BJ (cell line): ENCODE measurements around the gene BDKRB1. TPM values are rescaled to one million over a fixed set of nuclear protein-coding genes. Genes with fewer than 3 reads are reported as not detected.

Source experiments
- CTCF ChIA-PET: fragments of 350-600 bp; formaldehyde crosslinking; extraction: SDS; loops from one replicate; lab custom pipeline; 2021; ENCODE audit warnings: antibody characterized with exemption, inconsistent platforms; lab: Yijun Ruan, JAX
- POLR2A ChIA-PET: fragments of 300-600 bp; sonication (Branson Sonifier 250); formaldehyde crosslinking; extraction: SDS; loops from one replicate; lab custom pipeline; 2021; ENCODE audit warnings: antibody characterized with exemption; lab: Charles Lee
- DNase-seq: peaks from one replicate; pipeline ENCODE4 v3.0.0-alpha.2; 2011; ENCODE audit warnings: low read depth
- H3K27me3 ChIP-seq: 2 replicates; pipeline ENCODE4 v1.6.0; 2011; ENCODE audit warnings: low read length; ENCODE audit not compliant: control insufficient read depth, insufficient read depth
- H3K36me3 ChIP-seq: 2 replicates; pipeline ENCODE4 v1.5.1; 2011; ENCODE audit warnings: low read length; ENCODE audit not compliant: control insufficient read depth, insufficient read depth
- H3K4me3 ChIP-seq: 2 replicates; pipeline ENCODE4 v1.5.1; 2011; ENCODE audit warnings: low read depth, mild to moderate bottlenecking, control low read depth, low read length
- CTCF ChIP-seq: IDR thresholded peaks from 2 replicates; pipeline ENCODE4 v1.5.1; 2011; ENCODE audit warnings: low read depth, mild to moderate bottlenecking, control low read depth, inconsistent platforms, low read length, moderate library complexity; ENCODE audit not compliant: insufficient read depth
- polyA plus RNA-seq: library from polyadenylated mRNA; depleted of rRNA; stranded (reverse); fragments of >200 nt; gene quantifications from 2 replicates; pipeline ENCODE4 v1.2.3, GENCODE V29; 2011

BDKRB1 gene
- polyA plus RNA-seq, 1 experiment: 3.8 TPM

- no peak for TF ChIP-seq CTCF
- ChIA-PET CTCF (interaction anchor here (0.6 to 10.1 kb wide), 6 partner anchors 11 to 228 kb away, joined by 3 to 225 read pairs (median 4); no protein-coding TSS in a partner anchor), POLR2A (no interaction called here)
- Histone ChIP-seq H3K36me3 (no peaks in the 10 kb centered on the region), H3K27me3 (no peaks in the 10 kb centered on the region), H3K4me3 (no peak overlapping the region)
- no peak for DNase-seq
These were observed 15.4 kb downstream of the BDKRB1 start for GRCh38 chr14:96271421-96271762.

GRCh38 chr14:96272777-96273473, 16.9 kb downstream of the BDKRB1 start:
- Histone ChIP-seq H3K4me3 (no peak overlapping the region), H3K36me3 (no peaks in the 10 kb centered on the region), H3K27me3 (no peaks in the 10 kb centered on the region)
- ChIA-PET POLR2A (no interaction called here), CTCF (interaction anchor here (0.8 to 10.1 kb wide), 7 partner anchors 11 to 177 kb away, joined by 3 to 225 read pairs (median 13); no protein-coding TSS in a partner anchor)
- TF ChIP-seq CTCF: no peak
- DNase-seq: no peak

GRCh38 chr14:96273629-96274028, 17.6 kb downstream of the BDKRB1 start:
- CTCF ChIA-PET: interaction anchor here (0.6 to 10.1 kb wide), 13 partner anchors 10 to 869 kb away, joined by 3 to 225 read pairs (median 11); no protein-coding TSS in a partner anchor
- no peak for TF ChIP-seq CTCF
- Histone ChIP-seq H3K4me3 (no peak overlapping the region), H3K27me3 (no peaks in the 10 kb centered on the region), H3K36me3 (no peaks in the 10 kb centered on the region)
- no peak for DNase-seq
- POLR2A ChIA-PET: interaction anchor here (0.7 kb wide), 2 partner anchors 68 to 226 kb away, joined by 3 to 10 read pairs; no protein-coding TSS in a partner anchor

GRCh38 chr14:96274122-96274521, 18.1 kb downstream of the BDKRB1 start:
- TF ChIP-seq CTCF: no peak
- Histone ChIP-seq H3K36me3 (no peaks in the 10 kb centered on the region), H3K27me3 (no peaks in the 10 kb centered on the region), H3K4me3 (no peak overlapping the region)
- CTCF ChIA-PET: interaction anchor here (0.6 to 10.1 kb wide), 27 partner anchors 8 to 869 kb away, joined by 3 to 225 read pairs (median 4); no protein-coding TSS in a partner anchor
- POLR2A ChIA-PET: interaction anchor here (0.7 kb wide), 2 partner anchors 69 to 225 kb away, joined by 3 to 10 read pairs; no protein-coding TSS in a partner anchor
- no peak for DNase-seq

GRCh38 chr14:96274543-96274942, 18.5 kb downstream of the BDKRB1 start:
- no peaks in the 10 kb centered on the region for H3K36me3 ChIP-seq

More at GRCh38 chr14:96274543-96274942, 18.5 kb downstream of the BDKRB1 start:
- peak; percentile 59 for DNase-seq
- Histone ChIP-seq H3K27me3 (no peaks in the 10 kb centered on the region), H3K4me3 (no peak overlapping the region)
- CTCF ChIA-PET: interaction anchor here (0.6 to 10.1 kb wide), 35 partner anchors 9 to 280 kb away, joined by 3 to 225 read pairs (median 5); no protein-coding TSS in a partner anchor
- TF ChIP-seq CTCF: no peak
- POLR2A ChIA-PET: interaction anchor here (0.7 kb wide), 1 partner anchor 225 kb away, joined by 10 read pairs; no protein-coding TSS in a partner anchor
